Stimulated activated CD8-positive, alpha-beta memory T cell treated with anti-CD3 and anti-CD28 coated beads, Interleukin-15, amount 100 ng/mL, for 48 hours (primary cell): ENCODE measurements around the gene TM9SF2.
"Not testable (repeated sequence)": the region's sequence is repeated elsewhere in the genome, so short reads cannot be mapped to it uniquely, and the experiment has no call there.

Experiments used
- DNase-seq, 2 donors: peaks; one replicate each; pipeline ENCODE4 v3.0.0-alpha.2; 2020; ENCODE audit warnings: low read depth in 2 of 2

Gene TM9SF2, protein sequence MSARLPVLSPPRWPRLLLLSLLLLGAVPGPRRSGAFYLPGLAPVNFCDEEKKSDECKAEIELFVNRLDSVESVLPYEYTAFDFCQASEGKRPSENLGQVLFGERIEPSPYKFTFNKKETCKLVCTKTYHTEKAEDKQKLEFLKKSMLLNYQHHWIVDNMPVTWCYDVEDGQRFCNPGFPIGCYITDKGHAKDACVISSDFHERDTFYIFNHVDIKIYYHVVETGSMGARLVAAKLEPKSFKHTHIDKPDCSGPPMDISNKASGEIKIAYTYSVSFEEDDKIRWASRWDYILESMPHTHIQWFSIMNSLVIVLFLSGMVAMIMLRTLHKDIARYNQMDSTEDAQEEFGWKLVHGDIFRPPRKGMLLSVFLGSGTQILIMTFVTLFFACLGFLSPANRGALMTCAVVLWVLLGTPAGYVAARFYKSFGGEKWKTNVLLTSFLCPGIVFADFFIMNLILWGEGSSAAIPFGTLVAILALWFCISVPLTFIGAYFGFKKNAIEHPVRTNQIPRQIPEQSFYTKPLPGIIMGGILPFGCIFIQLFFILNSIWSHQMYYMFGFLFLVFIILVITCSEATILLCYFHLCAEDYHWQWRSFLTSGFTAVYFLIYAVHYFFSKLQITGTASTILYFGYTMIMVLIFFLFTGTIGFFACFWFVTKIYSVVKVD

DNA sequence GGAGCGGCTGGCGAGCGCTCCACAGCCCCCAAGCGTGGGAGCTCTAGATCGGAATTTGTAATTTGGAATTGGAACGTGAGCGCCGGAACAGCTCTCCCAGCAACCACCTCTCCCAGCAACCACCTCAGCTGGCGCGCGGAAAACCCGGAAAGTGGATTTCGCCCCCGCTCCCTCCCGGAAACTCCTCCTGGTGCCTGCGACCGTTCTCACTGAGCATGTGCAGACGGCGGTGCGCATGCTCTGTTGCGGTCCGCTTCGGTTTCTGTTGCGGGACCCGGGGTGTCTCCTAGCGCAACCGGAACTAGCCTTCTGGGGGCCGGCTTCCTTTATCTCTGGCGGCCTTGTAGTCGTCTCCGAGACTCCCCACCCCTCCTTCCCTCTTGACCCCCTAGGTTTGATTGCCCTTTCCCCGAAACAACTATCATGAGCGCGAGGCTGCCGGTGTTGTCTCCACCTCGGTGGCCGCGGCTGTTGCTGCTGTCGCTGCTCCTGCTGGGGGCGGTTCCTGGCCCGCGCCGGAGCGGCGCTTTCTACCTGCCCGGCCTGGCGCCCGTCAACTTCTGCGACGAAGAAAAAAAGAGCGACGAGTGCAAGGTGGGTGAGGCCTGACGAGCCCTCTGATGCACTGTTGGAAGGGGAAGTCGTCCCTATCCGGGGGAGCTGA, at the start of gene TM9SF2:
TSS of gene TM9SF2 (plus strand) at position 289 of the 664 bp plus-strand sequence. CDS start at position 424, 135 bp downstream.
- DNase-seq: peak; percentile 94

DNA sequence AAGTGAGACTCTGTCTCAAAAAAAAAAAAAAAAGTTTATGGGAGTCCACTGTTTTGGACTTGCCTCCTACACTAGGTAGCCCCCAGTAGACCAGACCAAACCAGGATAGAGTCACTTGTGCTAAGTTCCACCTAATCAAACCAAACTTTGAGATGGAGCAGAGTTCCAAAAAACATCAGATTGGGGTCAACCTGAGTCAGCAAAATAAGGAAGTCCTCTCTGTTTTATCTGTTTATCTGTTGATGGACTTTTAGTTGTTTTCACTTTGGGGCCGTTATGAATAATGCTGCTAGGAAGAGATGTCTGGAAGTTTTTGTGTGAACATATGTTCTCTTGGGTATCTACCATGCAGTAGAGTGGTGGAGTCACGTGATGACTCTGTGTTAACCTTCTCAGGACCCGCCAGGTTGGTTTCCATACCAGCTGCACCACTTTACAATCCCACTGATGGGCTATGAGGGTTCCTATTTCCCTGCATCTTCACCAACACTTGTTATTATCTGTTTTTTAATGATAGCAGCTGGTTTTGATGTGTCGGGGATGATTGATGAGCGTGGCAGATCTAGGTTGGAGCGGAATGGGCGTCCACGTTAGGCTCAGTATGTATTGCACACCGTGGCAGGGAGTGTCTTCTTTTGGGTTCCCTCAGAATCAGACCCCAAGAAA, 46.6 kb upstream of the TM9SF2 start:
- no peak for DNase-seq

DNA sequence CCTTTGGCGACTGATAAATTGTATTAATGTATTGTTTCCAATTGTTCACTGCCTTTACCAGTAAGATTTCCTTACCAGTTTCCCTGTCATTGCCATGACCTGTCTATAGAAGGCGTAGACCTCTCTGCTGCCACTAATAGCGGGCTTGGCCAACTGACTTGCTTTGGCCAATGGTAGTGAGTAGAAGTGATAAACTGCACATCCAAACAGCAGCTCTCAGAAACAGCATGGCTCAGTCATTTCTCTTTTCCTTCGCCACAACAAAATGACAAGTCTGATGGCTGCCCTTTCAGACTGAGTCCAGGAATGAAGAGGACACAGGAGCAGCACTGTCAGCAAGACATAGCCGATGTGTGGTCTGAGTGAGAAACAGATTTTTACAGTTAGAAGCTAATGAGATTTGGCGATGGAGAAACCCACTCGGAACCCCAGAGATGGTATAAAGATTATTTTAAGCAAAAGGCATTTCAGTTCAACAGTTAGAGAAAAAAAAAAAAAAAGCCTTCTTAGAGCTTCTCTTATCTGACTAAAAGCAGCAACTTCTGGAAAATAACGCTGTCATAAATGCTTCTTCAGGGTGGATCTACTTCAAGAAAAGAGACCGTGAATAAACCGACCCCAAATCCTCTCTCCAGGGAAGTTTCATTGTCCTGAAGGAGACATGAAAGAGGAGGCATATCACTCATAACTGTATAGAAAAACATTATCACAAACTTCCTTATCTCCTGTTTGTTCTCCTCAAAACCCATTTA, 42.0 kb upstream of the TM9SF2 start:
- no peak for DNase-seq

DNA sequence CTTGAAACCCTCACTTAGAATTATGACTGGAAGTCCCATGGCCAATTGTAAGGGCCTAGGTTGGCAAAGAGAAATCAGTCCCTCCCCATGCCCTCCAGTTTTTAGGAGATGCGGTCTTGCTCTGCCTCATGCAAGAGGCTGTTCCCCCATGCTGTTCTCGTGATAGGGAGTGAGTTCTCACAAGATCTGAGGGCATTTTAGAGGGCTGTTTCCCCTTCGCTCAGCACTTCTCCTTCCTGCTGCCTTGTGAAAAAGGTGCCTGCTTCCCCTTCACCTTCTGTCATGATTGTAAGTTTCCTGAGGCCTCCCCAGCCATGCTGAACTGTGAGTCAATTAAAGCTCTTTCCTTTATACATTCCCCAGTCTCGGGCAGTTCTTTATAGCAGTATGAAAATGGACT, 40.5 kb upstream of the TM9SF2 start:
- not testable (repeated sequence) for DNase-seq

DNA sequence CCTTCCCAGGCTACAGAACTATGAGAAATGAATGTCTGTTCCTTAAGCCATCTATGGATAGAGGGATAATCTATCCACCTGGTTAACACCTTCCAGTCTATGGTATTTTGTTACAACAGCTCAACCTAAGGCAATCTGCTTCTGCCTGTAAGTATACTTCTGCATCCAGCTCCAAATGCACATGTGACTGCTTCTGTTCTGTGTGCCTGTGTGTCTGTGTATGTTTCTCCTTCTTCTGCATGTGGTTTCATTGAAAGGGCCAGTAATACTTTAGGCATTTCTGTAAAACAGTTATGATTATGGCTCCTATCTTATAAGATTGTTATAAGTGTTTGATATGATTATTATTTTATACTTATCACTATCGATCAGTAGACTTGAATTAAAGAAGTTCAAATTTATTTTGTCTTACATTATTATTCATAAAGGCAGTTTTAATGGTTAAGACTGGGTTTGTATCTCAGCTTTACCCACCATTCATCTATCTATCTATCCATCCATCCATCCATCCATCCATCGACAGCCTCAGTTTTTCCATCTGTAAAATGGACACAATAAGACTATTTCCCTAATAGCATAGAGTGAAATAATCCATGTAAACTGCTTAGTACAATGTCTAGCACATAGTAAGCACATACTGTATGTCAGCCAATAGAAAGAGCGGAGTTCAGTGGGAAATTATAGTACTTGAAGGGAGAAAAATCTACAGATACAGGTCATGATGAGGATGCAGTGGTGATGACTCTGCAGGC, 37.5 kb upstream of the TM9SF2 start:
- DNase-seq: no peak

DNA sequence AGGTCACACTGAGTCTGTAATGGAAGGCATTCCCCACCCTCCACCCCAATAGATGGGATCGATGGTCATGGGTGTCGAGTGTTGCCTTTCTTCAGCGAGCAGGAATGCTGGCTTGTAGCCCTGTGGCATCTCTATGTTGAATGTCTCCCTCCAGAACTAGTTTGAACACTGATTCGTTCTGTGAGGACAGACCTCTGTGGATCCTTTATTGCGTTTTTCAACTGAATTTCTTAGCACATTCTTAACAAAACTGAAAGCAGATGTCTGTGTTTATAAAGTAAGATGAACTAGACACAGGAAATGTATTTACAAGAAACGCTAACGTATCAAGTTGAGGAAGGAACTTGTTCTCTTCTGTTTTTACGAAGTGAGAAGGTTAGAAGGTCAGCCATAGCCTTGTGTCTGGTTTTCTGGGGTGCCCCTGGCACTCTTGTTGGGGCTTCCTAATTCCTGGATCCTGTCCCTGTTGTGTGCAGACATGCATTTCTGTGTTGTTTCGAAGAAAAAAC, 36.8 kb upstream of the TM9SF2 start:
- DNase-seq: no peak

DNA sequence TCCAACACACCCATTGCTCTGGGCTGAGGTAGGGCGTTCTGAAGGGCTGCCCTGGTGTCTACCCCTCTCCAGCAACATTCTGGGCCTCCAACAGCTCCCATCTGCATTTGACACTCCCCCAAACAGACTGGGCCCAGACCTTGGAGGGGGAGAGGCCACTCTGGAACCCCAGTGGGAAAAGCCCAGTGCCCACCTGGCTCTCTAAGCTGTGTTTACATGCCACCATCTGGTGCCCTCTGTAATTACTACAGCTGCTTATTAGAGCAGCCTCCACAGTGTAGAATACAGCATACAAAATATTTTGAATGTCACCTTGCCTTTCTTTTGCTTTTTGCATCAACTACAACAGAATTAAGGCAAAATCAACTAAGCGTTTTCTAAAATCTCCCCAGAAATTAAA, 35.8 kb upstream of the TM9SF2 start:
- DNase-seq: no peak

DNA sequence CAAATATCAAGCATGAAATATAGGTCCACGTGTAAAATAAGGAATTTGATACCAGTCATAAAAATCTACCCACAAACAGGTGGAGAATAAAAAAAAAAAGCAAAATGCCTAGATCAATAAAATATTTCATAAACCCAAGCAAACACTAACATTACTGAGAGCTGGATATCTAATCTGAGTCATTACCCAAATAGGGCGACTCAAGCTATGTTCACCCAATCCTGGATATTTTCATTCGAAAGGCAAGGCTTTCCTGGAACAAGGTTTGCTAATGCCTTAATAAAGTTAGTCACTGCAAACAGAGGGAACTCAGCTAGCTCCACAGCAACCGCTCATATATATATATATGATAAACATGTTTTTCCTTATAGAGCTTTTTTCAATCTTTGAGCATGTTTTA, 33.5 kb upstream of the TM9SF2 start:
- no peak for DNase-seq

DNA sequence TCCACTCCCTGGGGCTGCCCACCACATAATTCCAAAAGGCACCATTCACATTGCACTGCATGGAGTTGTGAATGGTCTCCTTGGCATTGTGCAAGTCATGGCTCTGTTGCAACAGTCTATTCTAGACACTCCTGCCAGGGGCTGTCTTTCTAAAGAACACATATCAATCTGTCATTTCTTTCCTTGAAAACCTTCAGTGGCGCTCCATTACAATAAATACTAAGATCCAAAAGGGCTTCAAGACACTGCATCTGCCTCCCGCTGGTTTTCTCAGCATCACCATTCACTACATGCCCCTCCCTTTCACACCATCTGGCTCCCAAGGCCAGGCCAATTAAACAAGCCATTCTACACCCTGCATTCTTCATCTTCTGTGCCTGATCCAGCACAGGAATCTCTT, 32.2 kb upstream of the TM9SF2 start:
- no peak for DNase-seq

DNA sequence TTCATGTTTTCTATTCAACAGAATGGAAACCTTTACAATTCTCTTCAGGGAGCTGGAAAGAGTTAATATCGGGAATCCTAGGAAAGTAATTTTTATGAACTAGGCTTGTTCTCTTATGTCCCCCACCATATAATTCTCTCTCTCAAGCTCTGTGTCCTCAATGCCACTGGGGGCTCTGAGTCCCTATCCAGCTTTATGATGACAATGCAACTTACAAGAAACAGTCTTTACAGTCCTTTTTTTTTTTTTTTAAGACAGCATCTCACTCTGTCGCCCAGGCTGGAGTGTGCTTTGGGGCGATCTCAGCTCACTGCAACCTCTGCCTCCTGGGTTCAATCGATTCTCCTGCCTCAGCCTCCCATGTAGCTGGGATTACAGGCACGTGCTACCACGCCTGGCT, 31.2 kb upstream of the TM9SF2 start:
- DNase-seq: no peak

DNA sequence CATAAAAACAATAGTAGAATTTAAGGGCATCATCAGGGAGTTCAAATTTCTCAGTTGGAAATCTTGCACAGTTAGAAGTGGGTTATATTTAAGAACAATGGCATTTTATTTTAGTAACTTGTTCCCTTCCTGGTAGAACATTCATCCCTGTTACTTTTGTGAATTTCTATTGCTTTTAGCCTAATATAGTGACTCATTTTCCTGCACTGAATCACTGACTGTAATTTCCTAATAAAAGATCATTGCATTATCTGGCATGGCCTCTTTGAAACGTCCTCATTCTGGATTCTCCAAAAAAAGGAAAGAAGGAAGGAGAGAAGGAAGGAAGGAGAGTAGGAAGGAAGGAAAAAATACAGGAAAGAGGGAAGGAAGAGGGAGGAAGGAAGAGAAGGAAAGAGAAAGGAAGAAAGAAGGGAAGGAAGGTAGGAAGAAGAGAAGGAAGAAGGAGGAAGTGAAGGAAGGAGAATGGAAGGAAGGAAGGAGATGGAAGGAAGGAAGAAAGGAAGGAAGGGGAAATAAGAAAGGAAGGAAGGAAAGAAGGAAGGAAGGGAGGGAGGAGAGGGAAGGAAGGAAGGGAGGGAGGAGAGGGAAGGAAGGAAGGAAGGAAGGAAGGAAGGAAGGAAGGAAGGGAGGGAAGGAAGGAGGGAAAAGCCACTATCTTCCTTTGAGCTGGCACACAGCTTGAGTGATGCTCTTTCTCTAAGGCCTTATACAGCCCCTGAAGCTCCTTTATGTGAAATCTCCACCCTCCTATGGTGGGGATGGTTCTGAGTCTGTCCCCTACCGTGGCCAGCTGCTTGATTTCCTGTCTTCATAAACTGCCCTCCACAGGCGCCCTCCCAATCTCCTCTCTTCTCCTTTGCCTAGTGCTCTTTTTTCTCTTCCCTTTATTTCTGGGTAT, 29.8 kb upstream of the TM9SF2 start:
- DNase-seq: no peak

DNA sequence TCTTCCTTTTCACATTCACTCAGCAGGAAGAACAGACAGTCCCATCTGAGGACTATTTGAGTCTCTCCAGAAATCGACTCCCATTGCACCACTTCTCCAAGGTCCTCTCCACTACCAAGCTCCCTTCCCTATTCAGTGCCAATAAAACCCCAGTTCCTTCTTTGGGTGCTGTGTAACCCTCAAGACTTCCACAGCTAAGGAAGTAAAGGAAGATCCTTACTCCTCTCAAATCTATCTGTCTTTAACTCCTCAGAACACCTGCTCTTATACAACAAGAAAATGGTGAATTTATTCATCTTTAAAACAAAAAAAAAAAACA, 29.2 kb upstream of the TM9SF2 start:
- DNase-seq: no peak

DNA sequence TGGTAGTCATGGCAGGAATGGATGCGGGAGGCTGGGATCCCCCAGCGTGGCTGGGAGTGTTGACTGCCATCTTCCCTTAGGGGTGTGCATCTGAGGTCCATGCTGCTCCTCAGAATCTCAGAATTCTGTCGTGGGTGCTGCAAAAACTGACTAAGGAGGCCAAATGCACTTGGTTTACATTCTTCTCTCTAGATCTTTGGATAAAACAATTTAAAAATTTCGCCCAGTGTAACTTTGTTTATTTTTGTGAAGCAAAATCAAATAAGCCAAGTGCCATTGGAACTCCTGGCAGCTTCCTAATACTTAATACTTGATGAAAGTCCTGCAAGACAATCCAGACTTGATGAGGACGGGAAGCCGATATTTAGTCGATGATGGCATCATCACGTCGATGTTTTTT, 27.8 kb upstream of the TM9SF2 start:
- no peak for DNase-seq

DNA sequence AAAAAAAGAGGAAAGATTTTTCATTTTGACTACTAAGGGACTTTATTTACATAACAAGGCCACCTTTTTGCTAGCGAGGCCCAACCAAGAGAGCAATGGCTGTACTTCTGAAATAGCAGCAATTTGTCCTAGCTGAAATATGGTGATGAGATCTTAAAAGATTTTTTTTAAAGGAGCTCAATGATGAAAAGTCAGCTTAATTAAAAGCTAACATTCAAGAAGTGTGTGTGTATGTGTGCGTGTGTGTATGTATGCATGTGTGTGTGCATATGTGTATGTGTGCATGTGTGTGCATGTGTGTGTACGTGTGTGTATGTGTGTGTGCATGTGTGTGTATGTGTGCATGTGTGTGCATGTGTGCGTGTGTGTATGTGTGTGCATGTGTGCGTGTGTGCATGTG, 24.6 kb upstream of the TM9SF2 start:
- no peak for DNase-seq

DNA sequence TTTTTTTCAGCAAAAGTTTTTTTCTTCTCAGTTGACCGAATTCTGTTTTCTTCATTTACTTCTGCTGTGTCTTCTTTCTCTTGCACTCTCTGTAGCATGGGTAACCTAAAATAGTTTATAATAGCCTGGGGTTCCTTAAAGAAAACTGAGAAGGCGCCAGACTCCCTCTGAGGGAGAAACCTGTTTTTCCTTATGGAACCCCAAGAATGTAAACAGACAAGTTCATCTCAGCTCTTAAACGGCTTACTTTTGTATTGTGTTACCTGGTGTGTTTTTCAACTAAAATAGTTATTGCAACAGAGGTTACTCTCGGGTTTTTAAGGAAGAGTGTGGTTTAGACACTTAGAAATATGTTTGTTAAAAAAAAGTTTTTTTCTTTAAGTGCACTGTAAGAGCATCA, 23.8 kb upstream of the TM9SF2 start:
- no peak for DNase-seq

DNA sequence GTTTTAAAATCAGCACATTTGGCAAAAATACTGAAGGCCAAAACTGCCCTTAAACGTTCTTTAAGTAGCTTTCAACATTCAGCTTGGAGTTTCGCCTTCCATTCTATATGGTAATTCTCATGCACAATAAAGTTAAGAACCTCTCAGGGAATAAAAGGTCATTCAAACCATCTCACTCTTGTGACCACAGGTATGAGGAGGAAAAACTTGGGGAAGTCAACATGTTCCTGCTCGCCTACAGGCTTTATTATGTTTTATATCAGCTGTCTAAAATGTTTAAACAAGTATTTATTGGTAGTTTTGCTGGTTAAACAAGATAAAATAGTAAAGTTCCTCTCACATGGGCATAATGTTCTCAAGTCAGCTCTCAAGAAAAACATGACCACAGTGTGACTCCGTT, 19.9 kb upstream of the TM9SF2 start:
- DNase-seq: no peak

DNA sequence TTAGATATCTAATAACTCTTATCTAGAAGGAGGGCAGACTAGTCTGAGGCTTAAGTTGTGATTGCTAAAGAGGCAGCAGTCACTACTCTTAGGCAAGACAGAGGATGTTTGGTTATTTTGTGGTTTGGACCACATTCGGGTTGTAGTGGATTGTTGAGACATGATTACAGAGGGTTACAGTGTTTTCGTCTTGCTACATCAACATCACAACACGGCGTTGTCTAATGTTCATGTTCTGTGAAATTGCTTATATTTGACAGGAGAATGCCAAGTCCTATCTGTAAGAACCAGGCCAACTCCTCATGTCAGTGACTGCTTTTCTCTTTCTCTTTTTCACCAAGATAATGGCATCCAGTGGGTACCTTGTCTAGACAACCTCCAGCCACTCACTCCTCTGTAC, 16.8 kb upstream of the TM9SF2 start:
- DNase-seq: no peak

DNA sequence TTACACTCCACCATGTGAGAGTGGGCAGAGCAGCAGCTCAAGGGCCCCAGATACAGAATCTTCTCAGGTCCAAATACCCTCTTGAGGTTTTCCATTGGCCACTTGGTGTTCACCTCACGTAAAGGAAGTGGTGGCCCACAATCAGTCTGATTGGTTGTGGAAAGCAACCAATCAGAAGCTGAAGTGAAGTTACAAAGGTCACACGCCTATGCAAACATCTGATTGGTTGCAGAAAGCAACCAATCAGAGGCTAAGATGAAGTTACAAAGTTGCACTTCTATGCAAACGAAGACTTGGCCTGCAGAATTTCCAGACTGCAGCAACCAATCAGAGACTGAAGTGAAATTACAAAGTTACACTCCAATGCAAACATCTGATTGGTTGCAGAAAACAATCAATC, 14.3 kb upstream of the TM9SF2 start:
- DNase-seq: no peak

DNA sequence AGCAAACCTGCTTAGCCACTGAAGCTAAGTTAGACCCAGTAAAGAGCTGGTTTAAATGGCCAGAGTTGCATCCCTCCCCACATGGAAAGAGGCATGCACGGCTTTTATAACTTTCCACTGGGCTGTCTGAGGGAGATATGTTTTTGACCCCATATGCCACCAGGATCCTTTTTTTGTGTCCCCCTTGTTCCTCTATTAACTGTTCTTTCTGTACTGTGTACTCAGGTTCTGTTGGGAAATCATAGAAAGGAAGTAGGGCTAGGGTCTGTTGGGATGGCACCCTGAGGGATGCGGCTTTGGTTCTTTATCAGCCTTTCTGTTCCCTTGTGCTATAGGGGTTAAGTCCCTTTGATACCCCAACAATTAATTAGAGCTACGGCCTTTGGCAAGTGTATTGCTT, 12.2 kb upstream of the TM9SF2 start:
- DNase-seq: no peak

DNA sequence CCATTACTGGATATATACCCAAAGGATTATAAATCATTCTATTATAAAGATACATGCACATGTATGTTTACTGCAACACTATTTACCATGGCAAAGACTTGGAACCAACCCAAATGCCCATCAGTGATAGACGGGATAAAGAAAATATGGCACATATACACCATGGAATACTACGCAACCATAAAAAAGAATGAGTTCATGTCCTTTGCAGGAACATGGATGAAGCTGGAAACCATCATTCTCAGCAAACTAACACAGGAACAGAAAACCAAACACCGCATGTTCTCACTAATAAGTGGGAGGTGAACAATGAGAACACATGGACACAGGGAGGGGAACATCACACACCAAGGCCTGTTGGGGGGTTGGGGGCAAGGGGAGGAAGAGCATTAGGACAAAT, 9.5 kb upstream of the TM9SF2 start:
- DNase-seq: not testable (repeated sequence)
